ENCODE measurements around the gene LYL1.

Gene LYL1

GRCh38 chr19:13050274-13050673, 52.4 kb downstream of the LYL1 start:
- no peak for DNase-seq (ENCODE audit: low read depth, low spot score)
- POLR2A ChIA-PET, result interaction anchor here (0.9 kb wide), 1 partner anchor 20 kb away, joined by 3 read pairs; no protein-coding TSS in a partner anchor
- H3K4me3 ChIP-seq (ENCODE audit: low read depth, low read length), result no peak overlapping the region
- CTCF ChIA-PET, result interaction anchor here (0.7 to 22.0 kb wide), 6 partner anchors 10 to 85 kb away, joined by 3 to 550 read pairs (median 33); no protein-coding TSS in a partner anchor
- TF ChIP-seq CTCF (IDR thresholded peaks at IDR 0.05; ENCODE audit: insufficient read depth, low read length, missing control alignments), result no peak
